Common myeloid progenitor, CD34-positive (primary cell): ENCODE measurements around the gene PEMT.

Experiments
- CTCF ChIA-PET: fragments of 350-600 bp; sonication (Branson Sonifier 250); formaldehyde crosslinking; loops from one replicate; lab custom pipeline; 2021; ENCODE audit warnings: antibody characterized with exemption; lab: Charles Lee
- POLR2A ChIA-PET: fragments of 350-600 bp; sonication (Branson Sonifier 250); formaldehyde crosslinking; loops from one replicate; lab custom pipeline; 2021; ENCODE audit warnings: antibody characterized with exemption; lab: Charles Lee
- DNase-seq, 3 donors: peaks; one replicate each; pipeline versions ENCODE4 v3.0.0 to v3.0.0-alpha.2; 2013
- H3K27ac ChIP-seq, 2 experiments: 1 replicate in 1 of 2; 2 replicates in 1 of 2; pipeline ENCODE4 v1.7.0; 2013; ENCODE audit warnings: inconsistent platforms in 2 of 2, low read length in 2 of 2, mild to moderate bottlenecking in 2 of 2, low read depth in 1 of 2, moderate library complexity in 1 of 2; ENCODE audit not compliant: severe bottlenecking in 2 of 2, insufficient read depth in 1 of 2, poor library complexity in 1 of 2
- H3K27me3 ChIP-seq, 5 experiments: replicated peaks in 2 of 5; 1 replicate in 3 of 5; 2 replicates in 2 of 5; pipeline versions ENCODE4 v1.6.1 to v1.7.0; 2013; ENCODE audit warnings: low read length in 4 of 5, mild to moderate bottlenecking in 2 of 5, moderate library complexity in 2 of 5, inconsistent platforms in 1 of 5; ENCODE audit not compliant: insufficient read depth in 5 of 5, control insufficient read depth in 4 of 5
- H3K36me3 ChIP-seq, 4 experiments: 1 replicate in 2 of 4; 2 replicates in 2 of 4; pipeline versions ENCODE4 v1.6.1 to v1.7.0; 2013; ENCODE audit warnings: low read length in 3 of 4, control low read depth in 1 of 4, mild to moderate bottlenecking in 1 of 4; ENCODE audit not compliant: control insufficient read depth in 4 of 4, insufficient read depth in 4 of 4
- H3K4me1 ChIP-seq, 4 experiments: 1 replicate in 3 of 4; 2 replicates in 1 of 4; pipeline versions ENCODE4 v1.6.1 to v1.7.1; 2013; ENCODE audit warnings: low read length in 3 of 4, mild to moderate bottlenecking in 3 of 4, control low read depth in 1 of 4, inconsistent platforms in 1 of 4, moderate library complexity in 1 of 4; ENCODE audit not compliant: control insufficient read depth in 4 of 4, insufficient read depth in 4 of 4; ENCODE audit errors: control extremely low read depth in 1 of 4
- H3K4me3 ChIP-seq, 7 experiments: 1 replicate in 4 of 7; 2 replicates in 3 of 7; pipeline versions ENCODE4 v1.5.1 to v1.7.0; 2013; ENCODE audit warnings: mild to moderate bottlenecking in 7 of 7, low read length in 6 of 7, moderate library complexity in 6 of 7, inconsistent platforms in 2 of 7, low read depth in 2 of 7, control low read depth in 1 of 7; ENCODE audit not compliant: insufficient read depth in 4 of 7, control insufficient read depth in 1 of 7; ENCODE audit errors: extremely low read depth in 1 of 7
- H3K9me3 ChIP-seq, 5 experiments: 1 replicate in 4 of 5; 2 replicates in 1 of 5; pipeline versions ENCODE4 v1.6.1 to v1.7.1; 2013; ENCODE audit warnings: low read length in 4 of 5, mild to moderate bottlenecking in 2 of 5, inconsistent platforms in 1 of 5, low read depth in 1 of 5, moderate library complexity in 1 of 5; ENCODE audit not compliant: control insufficient read depth in 4 of 5, insufficient read depth in 2 of 5; ENCODE audit errors: control extremely low read depth in 1 of 5
- WGBS: methylation state at CpG from one replicate; pipeline ENCODE4 v1.1.5; 2013; ENCODE audit not compliant: insufficient coverage; 5-methylcytosine and 5-hydroxymethylcytosine counted together

PEMT gene

GRCh38 chr17:17560975-17561374, 30.5 kb downstream of the PEMT start:
- H3K4me1 ChIP-seq: peaks cover 0 to 13% (median 1%) of the 10 kb centered on the region in 4 experiments
- no peaks in the 10 kb centered on the region for H3K36me3 ChIP-seq
- ChIA-PET POLR2A (no interaction called here), CTCF (interaction anchor here (0.5 to 1.7 kb wide), 3 partner anchors 30 to 211 kb away, joined by 3 to 4 read pairs (median 3); no protein-coding TSS in a partner anchor)
- no peak for DNase-seq
- 98% methylated on average over 7 of the region's 10 CpGs for WGBS
- H3K9me3 ChIP-seq: no peaks in the 10 kb centered on the region
- no peaks in the 10 kb centered on the region for H3K27me3 ChIP-seq
- H3K27ac ChIP-seq: no peak overlapping the region
- no peak overlapping the region for H3K4me3 ChIP-seq

- no peak for DNase-seq
- no peaks in the 10 kb centered on the region for H3K9me3 ChIP-seq
- peaks cover 0 to 13% (median 1%) of the 10 kb centered on the region in 4 experiments for H3K4me1 ChIP-seq
- H3K4me3 ChIP-seq: no peak overlapping the region
- 95% methylated on average over 4 of the region's 10 CpGs for WGBS
- H3K27ac ChIP-seq: no peak overlapping the region
- ChIA-PET CTCF (no interaction called here), POLR2A (no interaction called here)
- H3K27me3 ChIP-seq: no peaks in the 10 kb centered on the region
- H3K36me3 ChIP-seq: no peaks in the 10 kb centered on the region
Observed at GRCh38 chr17:17560167-17560566, 31.3 kb downstream of the PEMT start.

DNA sequence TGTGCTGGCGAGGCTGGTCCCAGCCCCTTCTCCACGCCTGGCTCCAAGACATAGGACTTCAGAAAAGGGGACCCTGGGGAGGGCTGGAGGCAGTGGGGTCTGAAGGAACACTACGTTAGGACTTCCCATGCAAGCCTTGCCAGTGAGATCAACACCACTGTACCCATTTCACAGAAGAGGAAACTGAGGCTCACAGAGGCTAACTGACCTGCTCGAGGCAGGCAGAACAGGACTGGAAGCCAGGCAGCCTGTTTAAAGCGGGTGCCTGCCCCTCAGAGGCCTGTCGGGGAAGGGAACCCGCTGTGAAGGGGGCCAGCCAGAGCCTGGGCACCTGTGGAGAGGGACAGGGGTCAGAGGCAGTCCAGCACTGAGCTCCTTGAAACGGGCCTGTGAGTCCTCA, 32.3 kb downstream of the PEMT start:
- Histone ChIP-seq H3K4me3 (no peak overlapping the region), H3K4me1 (peaks cover 0 to 13% (median 1%) of the 10 kb centered on the region in 4 experiments), H3K27ac (no peak overlapping the region), H3K27me3 (no peaks in the 10 kb centered on the region), H3K9me3 (no peaks in the 10 kb centered on the region), H3K36me3 (no peaks in the 10 kb centered on the region)
- ChIA-PET POLR2A (no interaction called here), CTCF (interaction anchor here (1.4 kb wide), 1 partner anchor 9 kb away, joined by 7 read pairs; no protein-coding TSS in a partner anchor)
- 89% methylated on average over 7 of the region's 8 CpGs for WGBS
- no peak for DNase-seq

GRCh38 chr17:17558431-17558830, 33.1 kb downstream of the PEMT start:
- ChIA-PET POLR2A (no interaction called here), CTCF (interaction anchor here (1.4 kb wide), 1 partner anchor 10 kb away, joined by 7 read pairs; no protein-coding TSS in a partner anchor)
- Histone ChIP-seq H3K4me3 (no peak overlapping the region), H3K36me3 (no peaks in the 10 kb centered on the region), H3K27me3 (no peaks in the 10 kb centered on the region), H3K27ac (no peak overlapping the region), H3K4me1 (peaks cover 0 to 13% (median 1%) of the 10 kb centered on the region in 4 experiments), H3K9me3 (no peaks in the 10 kb centered on the region)
- WGBS: 94% methylated on average over 5 of the region's 8 CpGs
- no peak for DNase-seq

DNA sequence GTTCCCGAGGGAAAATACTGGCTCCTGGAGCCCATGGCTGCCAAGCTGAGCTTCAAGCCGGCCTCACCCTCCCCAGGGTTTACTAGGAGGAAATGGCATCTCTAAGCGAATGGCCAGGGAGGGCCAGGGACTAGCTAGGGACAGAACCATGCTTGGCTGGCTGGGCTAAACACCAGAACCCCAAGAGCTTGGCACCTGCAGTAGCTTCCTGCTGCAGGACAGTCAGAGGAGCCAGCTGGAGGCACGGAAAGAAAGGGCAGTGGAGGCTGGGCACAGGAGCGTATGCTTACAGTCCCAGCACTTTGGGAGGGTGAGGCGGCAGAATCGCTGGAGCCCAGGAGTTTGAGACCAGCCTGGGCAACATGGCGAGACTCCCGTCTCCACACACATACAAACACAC, 33.7 kb downstream of the PEMT start:
- 86% methylated on average over 5 of the region's 9 CpGs for WGBS
- H3K36me3 ChIP-seq: no peaks in the 10 kb centered on the region
- POLR2A ChIA-PET: no interaction called here
- no peak overlapping the region for H3K4me3 ChIP-seq
- H3K27ac ChIP-seq: no peak overlapping the region
- H3K4me1 ChIP-seq: peaks cover 0 to 13% (median 1%) of the 10 kb centered on the region in 4 experiments
- H3K27me3 ChIP-seq: no peaks in the 10 kb centered on the region
- CTCF ChIA-PET: interaction anchor here (1.4 to 1.8 kb wide), 2 partner anchors 10 to 11 kb away, joined by 6 to 7 read pairs; no protein-coding TSS in a partner anchor
- no peak for DNase-seq
- no peaks in the 10 kb centered on the region for H3K9me3 ChIP-seq

DNA sequence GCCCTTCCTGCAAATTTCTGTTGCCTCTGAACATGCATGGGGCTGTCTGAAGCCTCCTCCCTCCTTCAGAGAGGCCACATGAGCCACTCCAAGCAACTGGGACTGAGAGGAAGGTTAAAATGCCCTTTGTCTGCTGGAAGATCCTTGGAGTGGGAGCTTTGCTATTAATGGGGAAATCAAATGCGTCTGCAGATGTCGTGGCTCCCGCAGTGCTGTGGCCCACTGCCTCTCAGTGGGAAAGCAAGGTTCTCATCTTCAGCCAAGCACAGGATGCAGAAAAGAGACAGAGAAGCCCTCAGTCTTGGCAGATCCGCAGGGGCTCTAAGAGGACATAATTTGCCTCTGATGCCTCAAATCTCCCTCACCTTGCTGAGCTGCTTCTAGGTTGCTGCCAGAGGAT, 34.8 kb downstream of the PEMT start:
- ChIA-PET CTCF (interaction anchor here (1.2 to 1.8 kb wide), 2 partner anchors 11 to 45 kb away, joined by 3 to 6 read pairs; no protein-coding TSS in a partner anchor), POLR2A (no interaction called here)
- no peaks in the 10 kb centered on the region for H3K36me3 ChIP-seq
- 100% methylated on average over 1 of the region's 4 CpGs for WGBS
- H3K4me3 ChIP-seq: no peak overlapping the region
- H3K9me3 ChIP-seq: no peaks in the 10 kb centered on the region
- H3K27ac ChIP-seq: no peak overlapping the region
- peaks cover 0 to 5% (median 0%) of the 10 kb centered on the region in 4 experiments for H3K4me1 ChIP-seq
- no peaks in the 10 kb centered on the region for H3K27me3 ChIP-seq
- no peak for DNase-seq

DNA sequence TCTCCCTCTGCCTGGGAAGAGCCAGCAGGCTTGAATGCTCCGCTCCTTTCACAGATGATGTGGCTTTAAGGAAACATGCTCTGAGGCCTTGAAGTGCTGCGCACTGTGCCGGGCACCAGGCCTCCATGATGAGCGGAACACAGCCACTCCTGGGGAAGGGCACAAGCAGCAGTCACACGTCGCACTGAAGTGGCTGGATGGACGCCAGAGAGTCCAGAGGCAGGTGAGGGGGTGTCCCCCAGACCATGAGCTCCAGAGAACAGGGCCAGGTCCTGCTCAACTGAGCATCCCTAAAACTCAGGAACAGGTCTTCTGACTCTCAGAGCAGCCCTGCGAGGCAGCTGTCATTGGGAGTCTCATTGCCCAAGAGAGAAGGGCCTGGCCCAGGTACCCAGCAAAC, 35.6 kb downstream of the PEMT start:
- WGBS: 97% methylated on average over 7 of the region's 8 CpGs
- Histone ChIP-seq H3K27ac (no peak overlapping the region), H3K4me3 (no peak overlapping the region), H3K27me3 (no peaks in the 10 kb centered on the region), H3K36me3 (no peaks in the 10 kb centered on the region), H3K4me1 (no peaks in the 10 kb centered on the region), H3K9me3 (no peaks in the 10 kb centered on the region)
- DNase-seq: no peak
- ChIA-PET POLR2A (no interaction called here), CTCF (interaction anchor here (1.8 kb wide), 1 partner anchor 12 kb away, joined by 6 read pairs; no protein-coding TSS in a partner anchor)
